Measurements from ENCODE around the gene FEZF2. TPM values are rescaled to one million over a fixed set of nuclear protein-coding genes. Genes with fewer than 3 reads are reported as not detected.

Gene FEZF2
- total and polyA plus RNA-seq, 2 of the 8 experiments (the other 6 are each of a cell fraction or from before 2014, with no cell fraction given) = 0.06 TPM; not detected in 1

GRCh38 chr3:62375655-62376453 is 2.5 kb upstream of the FEZF2 start:
- H3K9ac ChIP-seq (replicated peaks in 1 of 4; ENCODE audit: extremely low read depth in 1 of 4, low read depth in 3 of 4, low read length in 3 of 4) = no peak overlapping the region
- FAIRE-seq (no peak), DNase-seq (ENCODE audit: low read depth in 1 of 2, low spot score in 2 of 2) (no peak)
- H2BK20ac ChIP-seq (ENCODE audit: low read length) = no peak overlapping the region
- H3K4me1 ChIP-seq (replicated peaks in 1 of 4; ENCODE audit: control insufficient read depth in 3 of 4, insufficient read depth in 4 of 4, low read length in 3 of 4) = peaks cover 25 to 68% (median 40%) of the 10 kb centered on the region in 4 experiments
- no peak overlapping the region for H2BK15ac ChIP-seq (ENCODE audit: low read length)
- H3K23me2 ChIP-seq (ENCODE audit: low read depth, low read length) = peaks cover 3% of the 10 kb centered on the region; the same call in 1 of the 2 replicates
- H3K4ac ChIP-seq (replicated peaks; ENCODE audit: insufficient read length, low read depth, low read length) = no peak overlapping the region
- peak overlapping the region in 1 of 2 experiments; percentile 90; a peak in 1 of 4 replicates for H3K4me2 ChIP-seq (ENCODE audit: insufficient read depth in 1 of 2, low read depth in 2 of 2, low read length in 2 of 2)
- no peak overlapping the region for H4K91ac ChIP-seq (replicated peaks; ENCODE audit: insufficient read length, low read length)
- H3K27me3 ChIP-seq (replicated peaks in 1 of 4; ENCODE audit: control insufficient read depth in 3 of 4, extremely low read depth in 1 of 4, insufficient read depth in 3 of 4, low read length in 3 of 4) = peaks cover 82 to 100% (median 99%) of the 10 kb centered on the region in 4 experiments
- peaks cover 3 to 24% of the 10 kb centered on the region in 2 experiments for H4K20me1 ChIP-seq (replicated peaks in 1 of 2; ENCODE audit: control insufficient read depth in 1 of 2, insufficient read depth in 2 of 2, low read length in 2 of 2)
- H3K4me3 ChIP-seq (ENCODE audit: extremely low read depth in 1 of 4, insufficient read depth in 2 of 4, low read depth in 3 of 4, low read length in 4 of 4) = no peak overlapping the region
- no peak overlapping the region for H3K27ac ChIP-seq (ENCODE audit: low read depth, low read length)
- no peaks in the 10 kb centered on the region for H3K79me2 ChIP-seq (ENCODE audit: control insufficient read depth in 1 of 2, insufficient read depth in 2 of 2, low read length in 2 of 2)
- WGBS, 2 experiments (ENCODE audit: extremely low coverage in 1 of 2, insufficient coverage in 1 of 2, insufficient read length in 1 of 2, insufficient replicate concordance in 2 of 2, low coverage in 1 of 2, low lambda C conversion rate in 2 of 2, missing lambda C conversion rate in 1 of 2) = 5% methylated on average over 14 of the region's 14 CpGs; no CpG with 5 or more reads in 1 of the 2 experiments
- no peak overlapping the region for H3K56ac ChIP-seq (replicated peaks; ENCODE audit: insufficient read length, low read depth, low read length)
- H2BK12ac ChIP-seq (ENCODE audit: low read depth, low read length) = no peak overlapping the region
- H3K36me3 ChIP-seq (ENCODE audit: control insufficient read depth in 2 of 4, insufficient read depth in 4 of 4, low read length in 3 of 4) = 0 out of 8 replicates have a peak, but pooled peaks cover 0 to 4% (median 0%) of the 10 kb centered on the region in 4 experiments
- no peak overlapping the region for H3K18ac ChIP-seq (ENCODE audit: extremely low read depth, low read length)
- H3K23ac ChIP-seq (ENCODE audit: insufficient read length) = no peak overlapping the region
- H3K79me1 ChIP-seq (ENCODE audit: low read depth, low read length) = no peaks in the 10 kb centered on the region
- TF ChIP-seq TCF12 (IDR thresholded peaks at IDR 0.05; ENCODE audit: low read depth, low read length) = 0 out of 2 replicates have a peak, but pooled peaks have one; percentile 30
- TF ChIP-seq TBP (IDR thresholded peaks at IDR 0.05; ENCODE audit: low read depth, low read length) = no peak
- TF ChIP-seq CBX8 (IDR thresholded peaks at IDR 0.05; ENCODE audit: borderline replicate concordance, low read depth, low read length) = peak; percentile 60; the same call in 1 of the 2 replicates
- TF ChIP-seq SP1 (IDR thresholded peaks at IDR 0.05; ENCODE audit: low read depth, low read length) = peak; percentile 11; the same call in 1 of the 2 replicates
- TF ChIP-seq CHD2 (IDR thresholded peaks at IDR 0.05; ENCODE audit: low read length) = no peak
- H2AK5ac ChIP-seq (ENCODE audit: low read depth, low read length) = no peak overlapping the region
- ChIA-PET CTCF (ENCODE audit: partially characterized antibody) (interaction anchor here (1.0 kb wide), 1 partner anchor 170 kb away, joined by 3 read pairs; no protein-coding TSS in a partner anchor), POLR2A (ENCODE audit: partially characterized antibody) (interaction anchor here (1.3 kb wide), 1 partner anchor 185 kb away, joined by 3 read pairs; no protein-coding TSS in a partner anchor)
- H3K14ac ChIP-seq (ENCODE audit: insufficient read length) = no peak overlapping the region
- no peak overlapping the region for H2AFZ ChIP-seq (ENCODE audit: low read length)
- no peaks in the 10 kb centered on the region; a peak in 1 of 4 replicates for H3K9me3 ChIP-seq (ENCODE audit: insufficient read depth in 2 of 2, low read depth in 1 of 2, low read length in 1 of 2)
- H2BK120ac ChIP-seq (replicated peaks; ENCODE audit: low read depth, low read length) = no peak overlapping the region
- no peak overlapping the region for H2BK5ac ChIP-seq (ENCODE audit: low read depth, low read length)
- H4K5ac ChIP-seq (ENCODE audit: insufficient read length, low read depth, low read length) = no peak overlapping the region
- H4K8ac ChIP-seq (ENCODE audit: extremely low read depth, insufficient read depth, low read length) = no peak overlapping the region
